ENCODE data around the gene CSNK1G3. TPM values are rescaled to one million over a fixed set of nuclear protein-coding genes. Genes with fewer than 3 reads are reported as not detected.

The CSNK1G3 gene
- total RNA-seq, 4 donors from 2014 or later = 14.6 to 23.2 (median 21.5) TPM

DNA sequence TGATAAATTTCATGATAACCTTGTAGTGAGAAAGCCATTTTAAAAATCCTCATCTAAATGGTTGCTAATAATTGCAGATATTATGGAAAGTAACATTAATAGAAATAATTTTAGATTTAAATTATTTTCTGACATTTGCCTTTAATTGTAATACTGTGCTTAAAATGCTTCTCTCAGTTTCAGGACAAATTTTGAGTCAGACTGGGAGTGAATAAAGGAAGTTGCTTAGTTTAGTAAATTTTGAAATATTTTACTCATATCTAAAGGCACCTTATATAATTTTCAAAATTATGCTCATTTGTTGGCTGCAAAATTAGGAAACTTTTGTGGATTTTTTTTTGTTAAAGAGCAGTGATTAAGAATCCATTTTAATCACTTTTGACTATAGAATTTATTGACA is 93.8 kb downstream of the CSNK1G3 start:
- Histone ChIP-seq H3K4me1 (no peaks in the 10 kb centered on the region), H3K4me3 (no peak overlapping the region), H3K9me3 (no peaks in the 10 kb centered on the region), H3K27ac (no peak overlapping the region), H3K36me3 (no peaks in the 10 kb centered on the region), H3K27me3 (no peaks in the 10 kb centered on the region)
- ATAC-seq (no peak), DNase-seq (no peak)
- TF ChIP-seq POLR2A (IDR thresholded peaks at IDR 0.05) = no peak
- TF ChIP-seq, protein P1, sequence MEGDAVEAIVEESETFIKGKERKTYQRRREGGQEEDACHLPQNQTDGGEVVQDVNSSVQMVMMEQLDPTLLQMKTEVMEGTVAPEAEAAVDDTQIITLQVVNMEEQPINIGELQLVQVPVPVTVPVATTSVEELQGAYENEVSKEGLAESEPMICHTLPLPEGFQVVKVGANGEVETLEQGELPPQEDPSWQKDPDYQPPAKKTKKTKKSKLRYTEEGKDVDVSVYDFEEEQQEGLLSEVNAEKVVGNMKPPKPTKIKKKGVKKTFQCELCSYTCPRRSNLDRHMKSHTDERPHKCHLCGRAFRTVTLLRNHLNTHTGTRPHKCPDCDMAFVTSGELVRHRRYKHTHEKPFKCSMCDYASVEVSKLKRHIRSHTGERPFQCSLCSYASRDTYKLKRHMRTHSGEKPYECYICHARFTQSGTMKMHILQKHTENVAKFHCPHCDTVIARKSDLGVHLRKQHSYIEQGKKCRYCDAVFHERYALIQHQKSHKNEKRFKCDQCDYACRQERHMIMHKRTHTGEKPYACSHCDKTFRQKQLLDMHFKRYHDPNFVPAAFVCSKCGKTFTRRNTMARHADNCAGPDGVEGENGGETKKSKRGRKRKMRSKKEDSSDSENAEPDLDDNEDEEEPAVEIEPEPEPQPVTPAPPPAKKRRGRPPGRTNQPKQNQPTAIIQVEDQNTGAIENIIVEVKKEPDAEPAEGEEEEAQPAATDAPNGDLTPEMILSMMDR (IDR thresholded peaks at IDR 0.05 in 4 of 5, conservative IDR thresholded peaks at IDR 0.05 in 1 of 5) = no peak
- intact Hi-C loops (cut with DNase I; ENCODE audit: low total_unique reads) = no loop called here
- in situ Hi-C loops (cut with MboI; ENCODE audit: low sequenced_read_pairs in 4 of 4) = loop anchor here in 3 of 4 donors (5.0 to 25.0 kb wide), 4 partner anchors 184 to 1094 kb away; partner anchors contain the start of gene CEP120 (in 2 of the 3)

DNA sequence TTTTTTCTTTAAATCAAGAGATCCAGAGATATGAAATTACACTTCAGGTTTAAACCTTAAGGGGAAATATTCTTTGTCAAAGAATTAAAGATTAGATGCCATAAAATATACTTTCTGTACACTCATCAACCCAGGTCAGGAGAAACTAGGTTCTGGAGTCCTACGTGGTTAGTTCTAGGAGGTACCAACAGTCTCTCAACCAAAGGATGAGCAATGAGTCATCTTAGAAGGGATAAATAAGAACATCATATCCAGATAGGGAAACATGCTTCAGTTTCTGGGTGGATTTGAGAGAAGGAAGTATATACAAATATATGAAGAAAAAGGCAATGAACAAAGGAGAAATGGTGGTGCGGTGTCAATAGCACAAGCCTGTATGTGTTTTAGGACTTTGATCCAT is 98.2 kb downstream of the CSNK1G3 start:
- DNase-seq (no peak), ATAC-seq (no peak)
- TF ChIP-seq, protein P1 (IDR thresholded peaks at IDR 0.05 in 4 of 5, conservative IDR thresholded peaks at IDR 0.05 in 1 of 5) = no peak
- no peak for TF ChIP-seq POLR2A (IDR thresholded peaks at IDR 0.05)
- no peaks in the 10 kb centered on the region for H3K9me3 ChIP-seq
- no peaks in the 10 kb centered on the region for H3K4me1 ChIP-seq
- in situ Hi-C loops (cut with MboI; ENCODE audit: low sequenced_read_pairs in 4 of 4) = loop anchor here in 3 of 4 donors (10.0 to 25.0 kb wide), 4 partner anchors 195 to 1098 kb away; partner anchors contain the start of gene CEP120 (in 1 of the 3)
- H3K27me3 ChIP-seq = no peaks in the 10 kb centered on the region
- intact Hi-C loops (cut with DNase I; ENCODE audit: low total_unique reads) = loop anchor here (5.0 kb wide), 1 partner anchor 98 kb away; the partner anchor contains the start of gene CSNK1G3
- H3K27ac ChIP-seq = no peak overlapping the region
- H3K4me3 ChIP-seq = no peak overlapping the region
- no peaks in the 10 kb centered on the region for H3K36me3 ChIP-seq

DNA sequence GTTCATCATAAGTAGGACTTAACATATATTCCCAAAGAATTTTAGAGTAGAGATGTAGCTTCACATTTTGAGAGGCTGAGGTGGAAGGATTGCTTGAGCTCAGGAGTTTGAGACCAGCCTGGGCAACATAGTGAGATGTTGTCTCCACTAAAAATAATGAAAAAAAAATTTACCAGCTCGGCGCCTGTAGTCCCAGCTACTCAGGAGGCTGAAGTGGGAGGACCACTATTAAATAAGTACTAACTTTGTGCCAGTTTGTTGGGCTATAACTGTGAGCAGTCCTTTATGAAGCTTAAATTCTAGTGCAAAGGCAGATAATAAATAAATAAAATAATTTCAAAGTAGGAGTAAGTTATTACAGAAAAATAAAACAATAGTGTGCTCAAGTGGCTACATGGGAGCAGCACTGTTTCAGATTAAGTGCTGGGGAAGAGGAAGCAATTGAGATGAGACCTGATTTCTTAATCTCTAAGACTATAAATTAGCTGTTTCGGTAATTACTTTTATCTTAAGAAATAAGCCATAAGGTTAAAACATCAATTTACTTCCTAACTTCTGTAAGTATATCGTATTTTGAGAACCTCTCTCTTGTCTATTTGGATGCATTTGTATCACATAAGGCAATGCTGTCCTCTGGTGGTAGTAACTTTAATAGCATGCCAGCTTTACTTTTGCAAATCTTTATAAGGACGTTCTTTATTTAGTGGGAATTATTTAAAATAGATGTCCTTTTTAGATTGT is 98.9 kb downstream of the CSNK1G3 start:
- Histone ChIP-seq H3K36me3 (no peaks in the 10 kb centered on the region), H3K27me3 (no peaks in the 10 kb centered on the region), H3K27ac (no peak overlapping the region), H3K4me1 (no peaks in the 10 kb centered on the region), H3K4me3 (no peak overlapping the region), H3K9me3 (no peaks in the 10 kb centered on the region)
- DNase-seq (no peak), ATAC-seq (peak in 1 of 2 donors; percentile 69)
- in situ Hi-C loops (cut with MboI; ENCODE audit: low sequenced_read_pairs in 4 of 4) = loop anchor here in 3 of 4 donors (10.0 to 25.0 kb wide), 4 partner anchors 196 to 1099 kb away; partner anchors contain the start of gene CEP120 (in 1 of the 3)
- no peak for TF ChIP-seq POLR2A (IDR thresholded peaks at IDR 0.05)
- TF ChIP-seq, protein P1 (IDR thresholded peaks at IDR 0.05 in 4 of 5, conservative IDR thresholded peaks at IDR 0.05 in 1 of 5) = peak; percentile 72 to 99 (median 93)
- intact Hi-C loops (cut with DNase I; ENCODE audit: low total_unique reads) = loop anchor here (1.0 to 5.0 kb wide), 2 partner anchors 99 to 188 kb away; partner anchors contain the start of genes CEP120 and CSNK1G3

DNA sequence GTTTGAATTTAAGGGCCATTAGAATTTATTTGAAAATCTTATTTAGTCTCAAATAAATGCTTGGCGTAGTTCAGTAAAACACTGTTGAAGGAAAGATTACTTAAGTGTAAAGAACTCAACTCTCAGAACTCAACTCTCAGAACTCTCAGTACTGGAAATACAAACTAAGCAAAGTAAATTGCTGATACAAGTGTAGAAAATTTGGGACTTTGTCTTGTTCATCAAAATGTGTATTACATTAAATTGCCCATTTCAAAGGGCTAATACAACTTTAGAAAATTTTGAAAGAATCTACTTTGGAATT is 99.4 kb downstream of the CSNK1G3 start:
- no peaks in the 10 kb centered on the region for H3K9me3 ChIP-seq
- H3K27me3 ChIP-seq = no peaks in the 10 kb centered on the region
- intact Hi-C loops (cut with DNase I; ENCODE audit: low total_unique reads) = loop anchor here (1.0 to 5.0 kb wide), 2 partner anchors 99 to 188 kb away; partner anchors contain the start of genes CEP120 and CSNK1G3
- ATAC-seq (no peak), DNase-seq (no peak)
- no peak for TF ChIP-seq POLR2A (IDR thresholded peaks at IDR 0.05)
- TF ChIP-seq, protein P1 (IDR thresholded peaks at IDR 0.05 in 4 of 5, conservative IDR thresholded peaks at IDR 0.05 in 1 of 5) = no peak
- H3K4me1 ChIP-seq = no peaks in the 10 kb centered on the region
- no peaks in the 10 kb centered on the region for H3K36me3 ChIP-seq
- in situ Hi-C loops (cut with MboI; ENCODE audit: low sequenced_read_pairs in 4 of 4) = loop anchor here in 3 of 4 donors (10.0 to 25.0 kb wide), 4 partner anchors 197 to 1099 kb away; partner anchors contain the start of gene CEP120 (in 1 of the 3)
- no peak overlapping the region for H3K27ac ChIP-seq
- no peak overlapping the region for H3K4me3 ChIP-seq

Measured in gastrocnemius medialis (tissue), 4 donors.